Activated CD8-positive, alpha-beta memory T cell treated with anti-CD3 and anti-CD28 coated beads, Interleukin-2, amount 50 U/mL, for 4 hours (primary cell): Measurements from ENCODE around the gene COG5.

Experiments used
- DNase-seq: peaks from one replicate; pipeline ENCODE4 v3.0.0-alpha.2; 2020

The COG5 gene

DNA sequence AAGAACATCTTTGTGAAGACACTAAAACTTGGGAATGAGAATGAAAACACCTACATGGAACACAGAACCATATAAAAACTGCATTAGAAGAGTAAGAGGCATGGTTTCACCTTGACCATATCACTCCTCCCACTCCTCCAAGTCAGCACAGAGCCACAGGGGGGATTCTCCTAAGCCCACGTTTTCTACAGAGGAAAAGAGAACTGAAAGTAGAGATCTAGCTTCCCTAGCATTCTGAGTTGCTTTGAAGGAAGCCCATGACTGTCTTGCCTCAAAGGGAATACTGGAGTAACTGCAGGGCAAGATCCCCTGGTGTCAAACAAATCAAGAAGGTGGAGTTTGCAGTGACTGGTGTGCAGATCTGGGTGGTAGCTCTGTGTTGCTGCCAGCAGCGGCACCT is 351.0 kb downstream of the COG5 start:
- no peak for DNase-seq

DNA sequence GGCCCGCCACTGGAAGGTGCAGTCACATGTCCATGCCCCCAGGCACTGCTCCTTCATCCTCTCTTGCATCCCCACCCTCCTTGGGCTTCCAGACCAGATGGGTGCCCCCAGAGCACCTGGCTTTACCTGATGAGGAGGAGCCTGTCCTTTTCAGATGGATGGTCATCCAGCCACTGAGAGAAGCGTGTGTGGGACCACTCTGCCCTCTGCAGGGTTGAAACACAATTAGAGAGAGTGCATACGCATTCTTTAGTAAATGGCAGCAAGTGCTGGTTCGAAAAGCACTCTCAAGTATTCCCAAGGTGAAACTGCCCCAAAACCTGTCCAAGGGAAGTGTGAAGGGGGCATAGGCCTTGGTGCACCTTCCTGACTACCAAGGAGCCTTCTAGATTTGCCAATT is 353.3 kb downstream of the COG5 start:
- DNase-seq: no peak

DNA sequence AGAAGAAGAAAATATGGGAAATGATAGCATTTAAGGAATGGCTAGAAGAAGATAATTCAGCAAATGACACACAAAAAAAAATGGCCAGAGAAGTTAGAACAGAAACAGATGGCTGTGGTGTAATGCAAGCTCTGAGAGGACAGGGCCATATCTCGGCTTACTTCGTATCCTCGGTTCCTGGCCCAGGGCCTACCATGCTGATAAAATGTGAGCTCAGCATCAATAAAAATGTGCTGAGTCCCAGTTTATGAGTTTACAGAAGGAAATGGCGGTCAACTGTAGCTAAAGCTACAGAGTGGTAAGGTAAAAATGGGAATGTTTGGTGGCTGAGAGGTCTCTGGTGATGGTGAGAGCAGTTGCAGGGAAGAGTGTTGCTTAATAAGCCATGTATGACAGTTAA is 354.2 kb downstream of the COG5 start:
- DNase-seq: no peak

DNA sequence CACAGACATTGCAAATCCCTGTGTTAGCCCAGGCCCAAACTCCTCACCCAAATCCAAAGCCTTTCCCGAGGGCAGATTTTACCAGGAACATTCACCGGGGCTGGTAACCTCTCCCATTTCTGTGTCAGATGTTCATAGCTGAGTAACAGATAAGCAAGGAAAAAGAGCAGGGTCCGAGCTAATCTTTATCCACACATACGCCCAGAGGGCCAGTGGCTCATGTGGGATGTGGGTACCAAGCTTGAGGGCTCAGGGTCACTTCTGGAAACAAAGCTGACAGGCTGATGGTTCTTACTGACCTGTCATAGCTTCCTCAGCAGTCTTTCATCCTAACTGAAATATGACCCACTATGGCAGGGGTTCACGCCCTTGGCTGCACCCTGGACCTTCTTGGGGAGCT is 355.2 kb downstream of the COG5 start:
- DNase-seq: no peak

DNA sequence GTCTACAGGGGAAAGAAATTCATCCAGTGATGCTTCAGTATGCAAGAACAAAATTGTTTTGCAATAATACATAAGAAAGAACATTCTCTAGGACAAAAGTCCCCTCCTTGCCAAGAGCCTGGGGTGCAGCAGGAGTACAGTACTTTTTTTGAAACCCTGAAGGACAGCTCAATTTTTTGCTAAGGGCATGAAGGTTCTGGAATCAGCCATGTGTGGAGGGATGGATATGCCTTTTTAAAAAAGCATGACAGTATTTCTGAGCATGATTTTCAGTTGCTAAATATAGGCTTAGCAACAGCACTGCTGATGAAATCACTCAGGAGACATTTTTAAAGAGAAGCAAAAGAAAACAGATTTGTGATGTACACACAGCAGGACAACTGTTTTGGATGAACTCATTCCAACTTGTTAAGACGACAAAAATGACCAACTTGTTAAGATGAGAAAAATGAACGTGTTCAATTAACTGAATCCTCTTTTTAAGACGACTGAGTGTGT is 355.6 kb downstream of the COG5 start:
- DNase-seq: no peak

DNA sequence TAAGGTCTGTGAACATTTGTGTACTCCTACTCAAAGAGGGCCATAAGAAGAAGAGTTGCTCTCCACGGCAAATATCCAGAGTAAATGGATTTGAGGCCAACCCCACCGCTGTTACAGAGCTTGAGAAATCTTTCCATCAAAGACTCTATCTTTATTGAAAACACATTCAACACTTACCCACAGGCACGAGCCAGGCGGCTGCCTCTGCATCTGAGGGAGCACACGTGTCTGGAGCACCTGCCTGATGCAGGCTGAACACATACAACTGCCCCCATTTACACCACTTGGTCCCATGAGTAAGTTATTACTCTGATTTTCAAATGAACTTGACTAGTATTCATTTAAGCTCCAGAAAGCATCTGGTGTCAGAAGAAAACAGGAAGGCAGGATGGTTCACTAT is 356.3 kb downstream of the COG5 start:
- DNase-seq: no peak

DNA sequence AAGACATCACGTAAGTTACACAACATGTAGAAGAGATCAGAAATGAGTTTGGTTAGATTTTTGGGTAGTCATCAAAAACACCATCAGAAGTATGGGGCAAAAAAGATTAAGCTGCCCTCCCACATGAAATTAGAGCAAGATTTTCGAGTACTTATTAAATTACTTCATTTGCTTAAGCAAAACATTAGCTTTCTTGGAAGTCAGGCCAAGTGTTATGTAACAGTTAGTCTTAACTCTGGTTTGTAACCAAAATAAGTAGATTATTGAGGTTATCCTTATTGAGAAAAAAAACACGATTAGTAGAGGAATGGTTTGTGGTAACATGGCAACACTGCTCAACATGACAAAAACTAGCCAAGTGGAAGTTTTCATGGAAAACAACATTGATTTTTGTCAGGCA is 357.0 kb downstream of the COG5 start:
- DNase-seq: no peak

DNA sequence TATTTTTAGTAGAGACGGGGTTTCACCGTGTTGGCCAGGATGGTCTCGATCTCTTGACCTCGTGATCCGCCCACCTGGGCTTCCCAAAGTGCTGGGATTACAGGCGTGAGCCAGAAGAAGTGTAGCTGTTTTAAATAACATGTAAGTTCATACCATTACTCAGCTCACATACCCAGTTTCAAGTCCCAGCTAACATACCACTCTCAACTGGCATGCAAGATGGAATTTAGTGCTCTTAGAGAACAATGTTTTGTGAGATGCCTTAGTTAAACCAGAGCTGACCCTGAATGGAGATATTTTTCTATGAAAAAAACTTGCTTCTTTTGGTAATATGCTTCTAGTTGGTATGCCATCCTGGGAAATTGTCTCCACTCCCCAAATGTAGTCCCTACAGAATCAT is 357.6 kb downstream of the COG5 start:
- no peak for DNase-seq

DNA sequence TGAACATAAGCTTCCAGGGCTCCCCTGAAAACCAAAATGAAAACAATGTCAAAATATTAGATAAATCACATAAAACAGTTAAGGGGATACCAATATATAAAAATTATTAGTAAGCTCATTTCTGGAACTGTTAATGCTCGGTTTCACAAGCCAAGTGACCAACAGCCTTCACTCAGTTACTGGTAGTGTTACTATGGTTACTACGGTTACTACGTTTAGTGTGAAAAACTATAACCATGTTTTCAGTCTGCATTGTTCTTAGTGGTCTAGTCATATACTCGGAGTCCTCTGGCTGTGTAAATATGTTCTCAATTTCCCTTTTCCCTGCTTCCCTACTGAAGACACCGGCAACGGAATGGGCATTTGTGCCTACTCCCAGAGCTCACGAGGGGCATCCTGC is 360.1 kb downstream of the COG5 start:
- no peak for DNase-seq

DNA sequence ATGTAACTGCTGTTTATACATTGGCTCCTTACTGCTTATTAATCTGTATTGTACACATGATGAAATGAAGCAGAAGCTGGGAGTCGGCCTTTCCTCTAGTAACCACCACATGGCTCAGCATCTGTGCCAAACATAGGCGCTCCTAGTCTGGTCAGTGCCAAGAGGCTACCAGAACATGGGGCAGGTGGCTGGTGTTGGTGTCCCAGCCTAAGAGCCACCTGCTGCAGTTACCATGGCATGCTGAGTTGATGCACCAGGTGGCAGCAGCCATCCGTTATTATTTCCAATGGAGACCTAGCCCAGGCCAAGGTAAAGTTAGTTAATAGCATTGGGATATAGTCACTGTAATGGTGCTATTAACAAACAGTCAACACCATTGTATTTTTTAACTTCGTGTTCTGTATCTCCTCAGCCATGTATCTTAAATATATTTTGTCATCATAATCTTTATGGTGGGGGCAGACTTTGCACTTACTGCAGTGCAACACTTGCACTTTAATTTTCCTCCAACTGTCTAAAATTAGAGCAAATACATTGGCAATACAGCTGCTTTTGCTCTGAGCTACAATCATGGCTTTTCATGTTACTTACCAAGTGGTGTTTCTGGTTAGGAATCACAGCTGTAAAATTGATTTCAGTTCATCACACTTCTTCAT is 361.8 kb downstream of the COG5 start:
- no peak for DNase-seq

DNA sequence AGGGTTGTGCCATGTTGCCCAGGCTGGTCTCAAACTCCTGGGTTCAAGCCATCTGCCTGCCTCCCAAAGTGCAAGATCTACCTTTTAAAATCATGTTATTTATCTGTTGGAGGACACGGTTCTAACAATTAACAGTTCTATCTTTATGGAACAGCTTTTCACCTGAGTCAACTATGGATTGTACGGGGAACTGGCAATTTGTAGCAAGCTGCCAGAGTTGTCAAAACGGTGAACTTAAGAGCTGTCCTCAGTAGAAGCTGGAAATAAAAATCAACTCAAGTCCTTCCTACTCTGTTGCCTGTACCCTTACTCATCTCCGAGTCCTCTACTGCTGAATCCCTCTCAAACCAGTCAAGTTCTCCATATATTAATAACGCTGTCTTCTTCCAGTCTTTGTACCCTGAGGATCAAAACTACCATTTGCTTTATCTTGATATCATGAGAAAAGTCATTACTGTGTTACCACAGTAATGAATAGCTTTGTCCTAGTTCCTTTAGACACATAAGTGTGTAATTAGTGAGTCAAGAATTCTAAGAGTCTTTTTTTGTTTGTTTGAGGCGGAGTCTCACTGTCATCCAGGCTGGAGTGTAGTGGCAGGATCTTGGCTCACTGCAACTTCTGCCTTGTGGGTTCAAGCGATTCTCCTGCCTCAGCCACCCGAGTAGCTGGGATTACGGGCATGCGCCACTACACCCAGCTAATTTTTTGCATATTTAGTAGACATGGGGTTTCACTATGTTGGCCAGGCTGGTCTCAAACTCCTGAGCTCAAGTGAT is 366.7 kb downstream of the COG5 start:
- no peak for DNase-seq

DNA sequence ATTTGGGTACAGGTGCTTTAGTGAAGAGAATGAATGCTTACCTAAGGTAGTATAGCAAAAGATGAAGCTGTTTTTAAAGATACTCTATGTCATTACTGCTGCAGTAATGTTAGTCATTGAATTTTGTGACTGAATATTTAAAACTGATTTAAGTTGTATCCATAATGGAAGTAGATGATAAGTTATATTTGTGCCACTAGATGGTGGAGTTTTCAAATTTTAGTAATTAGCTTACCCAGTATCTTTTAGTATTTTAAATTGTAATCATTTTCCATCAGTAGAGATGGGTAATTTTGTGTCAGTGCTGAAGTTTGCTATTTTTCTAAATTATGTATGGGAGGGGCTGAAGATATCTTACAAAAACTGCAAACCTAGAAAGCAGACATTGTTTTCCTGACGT is 369.7 kb downstream of the COG5 start:
- DNase-seq: no peak

DNA sequence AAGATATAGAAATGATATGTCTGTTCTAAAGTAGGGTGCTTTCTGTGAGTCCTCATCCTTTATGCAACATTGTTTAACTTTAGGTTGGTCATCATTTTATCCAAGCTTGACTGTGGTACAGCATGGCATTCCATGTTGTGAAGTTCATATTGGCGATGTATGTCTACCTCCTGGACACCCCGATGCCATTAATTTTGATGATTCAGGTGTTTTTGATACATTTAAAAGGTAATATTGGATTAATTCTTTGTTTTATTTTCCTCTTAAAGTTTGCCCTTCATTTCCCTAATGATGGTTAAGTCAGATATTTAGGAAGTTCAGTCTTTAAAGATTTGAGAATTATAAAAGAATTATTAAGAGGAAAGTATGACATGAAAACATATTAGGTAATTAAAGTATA is 373.6 kb downstream of the COG5 start:
- no peak for DNase-seq

DNA sequence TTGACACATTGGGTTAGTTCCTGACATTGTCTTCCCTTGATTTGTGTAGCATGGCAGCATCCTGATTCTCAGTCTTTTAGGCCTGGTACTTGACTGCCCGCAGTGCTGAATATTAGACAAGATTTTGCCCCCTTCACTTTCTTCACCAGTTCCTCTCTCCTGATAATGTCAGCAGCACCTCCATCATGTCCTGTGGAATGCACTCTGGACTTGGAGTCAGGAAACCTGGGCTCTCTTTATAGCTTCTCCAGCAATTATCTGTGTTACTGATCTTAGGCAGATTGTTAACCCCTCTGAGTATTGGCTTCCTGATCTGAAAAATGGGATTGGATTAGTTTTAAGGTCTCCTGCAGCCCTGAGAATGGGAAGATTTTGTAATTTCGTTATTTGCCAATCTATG is 375.9 kb downstream of the COG5 start:
- no peak for DNase-seq

DNA sequence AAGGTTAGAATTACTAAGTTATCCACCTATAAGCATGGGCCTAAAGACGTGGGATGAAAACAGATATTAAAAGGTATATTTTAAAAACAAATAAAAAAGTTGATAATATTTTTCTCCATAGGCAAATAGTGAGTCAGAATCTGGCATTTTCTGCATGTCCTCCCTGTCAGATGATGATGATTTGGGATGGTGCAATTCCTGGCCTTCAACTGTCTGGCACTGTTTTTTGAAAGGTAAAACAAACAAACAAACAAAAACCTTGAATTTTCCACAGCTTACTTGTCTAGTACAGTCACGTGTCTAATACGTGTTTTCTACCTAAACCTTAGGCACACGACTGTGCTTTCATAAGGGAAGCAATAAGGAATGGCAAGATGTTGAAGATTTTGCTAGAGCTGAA is 377.5 kb downstream of the COG5 start:
- no peak for DNase-seq

DNA sequence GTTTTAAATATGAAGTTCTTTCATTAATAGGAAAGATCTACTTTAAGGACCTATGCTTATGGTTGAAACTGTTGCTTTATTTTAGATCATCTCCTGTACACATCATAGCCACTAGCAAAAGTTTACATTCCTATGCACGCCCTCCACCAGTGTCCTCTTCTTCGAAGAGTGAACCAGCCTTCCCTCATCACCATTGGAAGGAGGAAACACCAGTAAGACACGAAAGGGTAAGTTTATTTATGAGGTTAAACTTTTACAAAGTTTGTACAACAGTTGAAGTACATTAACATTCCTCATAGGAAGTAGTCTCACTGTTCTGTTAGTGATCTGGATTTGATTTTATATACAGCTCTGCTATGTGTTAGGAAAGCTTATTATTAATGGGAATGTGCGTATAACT is 378.0 kb downstream of the COG5 start:
- DNase-seq: no peak

DNA sequence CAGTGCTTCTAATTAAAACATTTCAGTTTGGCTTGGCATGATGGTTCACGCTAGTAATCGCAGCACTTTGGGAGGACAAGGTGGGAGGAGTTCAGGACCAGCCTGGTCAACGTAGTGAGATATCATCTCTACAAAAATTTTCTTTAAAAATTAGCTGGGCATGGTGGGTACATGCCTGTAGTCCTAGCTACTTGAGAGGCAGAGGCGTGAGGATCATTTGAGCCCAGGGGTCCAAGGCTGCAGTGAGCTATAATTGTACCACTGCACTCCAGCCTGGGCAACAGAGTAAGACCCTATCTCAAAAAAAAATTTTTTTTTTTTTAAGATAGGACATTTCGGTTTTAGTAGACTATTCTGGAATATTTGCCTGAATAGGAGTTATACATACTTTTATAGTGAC is 382.5 kb downstream of the COG5 start:
- DNase-seq: no peak

DNA sequence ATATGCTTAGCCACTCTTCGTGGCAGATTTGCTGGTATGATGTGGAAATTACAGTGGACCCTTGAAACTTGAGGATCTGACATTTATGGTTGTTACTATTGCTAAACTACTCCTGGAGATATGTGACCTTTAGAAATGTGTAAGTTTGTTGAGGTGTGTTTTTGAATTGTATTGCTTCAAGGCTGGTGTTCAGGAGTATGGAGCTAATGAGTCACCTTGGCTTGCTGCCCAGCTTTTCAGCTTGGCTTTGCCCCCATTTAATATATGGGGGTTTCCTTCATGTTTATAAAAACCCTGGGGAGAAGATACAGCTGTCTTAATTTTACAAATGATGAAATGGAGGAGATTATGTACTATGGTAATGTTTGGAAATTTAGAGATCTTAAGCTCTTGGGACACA is 383.3 kb downstream of the COG5 start:
- DNase-seq: peak; percentile 88

DNA sequence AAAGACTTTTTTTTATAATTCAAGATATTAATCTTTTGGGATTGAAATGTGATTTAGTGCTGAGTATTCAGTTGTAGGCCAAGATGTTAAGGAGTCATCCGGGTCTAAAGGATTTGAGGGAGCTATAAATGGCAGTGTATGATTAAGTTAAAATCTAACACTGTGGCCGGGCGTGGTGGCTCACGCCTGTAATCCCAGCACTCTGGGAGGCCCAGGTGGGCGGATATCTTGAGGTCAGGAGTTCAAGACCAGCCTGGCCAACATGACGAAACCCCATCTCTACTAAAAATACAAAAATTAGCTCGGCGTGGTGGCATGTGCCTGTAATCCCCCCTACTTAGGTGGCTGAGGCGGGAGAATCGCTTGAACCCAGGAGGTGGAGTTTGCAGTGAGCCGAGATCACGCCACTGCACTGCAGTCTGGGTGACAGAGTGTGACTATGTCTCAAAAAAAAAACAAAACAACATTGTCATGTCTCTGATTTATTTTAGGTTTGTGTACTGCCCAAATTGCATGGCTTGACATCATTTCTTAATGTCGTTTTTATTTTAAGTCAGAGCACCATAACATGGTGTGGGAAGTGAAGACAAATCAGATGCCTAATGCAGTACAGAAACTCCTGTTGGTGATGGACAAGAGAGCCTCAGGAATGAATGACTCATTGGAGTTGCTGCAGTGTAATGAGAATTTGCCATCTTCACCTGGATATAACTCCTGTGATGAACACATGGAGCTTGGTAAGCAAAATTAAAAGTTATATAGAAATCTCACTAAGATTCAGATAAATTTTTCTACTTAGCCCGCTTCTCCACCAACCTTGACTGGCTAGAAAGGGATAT is 384.2 kb downstream of the COG5 start:
- no peak for DNase-seq

DNA sequence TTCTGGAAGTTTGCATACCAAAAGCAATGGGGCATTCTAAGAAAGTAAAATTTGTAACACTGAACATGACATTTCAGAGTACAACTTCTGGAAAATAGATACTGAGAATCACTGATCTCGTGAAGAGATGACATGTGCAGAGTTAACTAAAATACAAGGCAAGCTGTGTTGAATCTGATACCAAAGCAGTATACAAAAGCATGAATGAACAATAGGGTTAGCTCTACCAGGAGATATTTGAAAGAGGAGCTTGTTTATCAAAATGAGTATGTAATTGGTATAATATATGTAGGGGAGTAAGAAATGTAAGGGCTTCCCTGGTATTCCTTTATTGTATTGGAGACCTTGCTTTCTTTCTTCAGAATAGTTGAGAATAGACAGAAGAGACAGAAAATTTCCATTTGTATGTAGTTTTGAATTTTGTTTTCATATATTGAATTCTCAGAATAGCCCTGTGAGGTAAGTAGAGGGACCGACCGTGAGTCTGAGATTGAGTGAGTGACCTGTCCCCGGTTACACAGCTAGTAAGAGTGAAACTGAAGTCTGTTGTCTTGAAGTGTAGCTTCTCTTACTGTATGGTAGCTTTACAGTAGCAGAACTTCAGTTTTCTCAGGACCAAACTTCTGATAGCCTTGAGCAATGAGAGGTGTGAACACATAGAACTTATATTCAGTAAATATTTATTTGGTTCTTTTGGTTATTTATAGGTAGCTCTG is 389.9 kb downstream of the COG5 start:
- no peak for DNase-seq

DNA sequence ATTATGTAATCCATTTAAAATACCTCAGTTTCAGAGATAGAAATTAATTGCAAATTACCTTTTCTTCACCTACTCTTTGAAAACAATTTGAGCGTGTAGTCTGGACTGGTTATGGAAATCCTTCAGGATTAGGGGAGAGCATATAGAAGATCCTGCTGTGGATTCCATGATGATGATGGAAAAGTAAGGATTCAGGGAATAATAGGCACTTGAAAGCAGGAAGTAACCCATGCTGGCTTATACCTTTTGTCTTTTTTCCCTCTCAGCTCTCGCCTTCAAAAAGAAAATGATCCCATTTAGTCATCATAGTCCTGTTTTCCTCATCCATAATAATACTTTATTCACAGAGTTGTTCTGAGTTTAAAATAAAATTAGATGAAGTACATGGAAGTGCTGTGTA is 390.5 kb downstream of the COG5 start:
- no peak for DNase-seq

DNA sequence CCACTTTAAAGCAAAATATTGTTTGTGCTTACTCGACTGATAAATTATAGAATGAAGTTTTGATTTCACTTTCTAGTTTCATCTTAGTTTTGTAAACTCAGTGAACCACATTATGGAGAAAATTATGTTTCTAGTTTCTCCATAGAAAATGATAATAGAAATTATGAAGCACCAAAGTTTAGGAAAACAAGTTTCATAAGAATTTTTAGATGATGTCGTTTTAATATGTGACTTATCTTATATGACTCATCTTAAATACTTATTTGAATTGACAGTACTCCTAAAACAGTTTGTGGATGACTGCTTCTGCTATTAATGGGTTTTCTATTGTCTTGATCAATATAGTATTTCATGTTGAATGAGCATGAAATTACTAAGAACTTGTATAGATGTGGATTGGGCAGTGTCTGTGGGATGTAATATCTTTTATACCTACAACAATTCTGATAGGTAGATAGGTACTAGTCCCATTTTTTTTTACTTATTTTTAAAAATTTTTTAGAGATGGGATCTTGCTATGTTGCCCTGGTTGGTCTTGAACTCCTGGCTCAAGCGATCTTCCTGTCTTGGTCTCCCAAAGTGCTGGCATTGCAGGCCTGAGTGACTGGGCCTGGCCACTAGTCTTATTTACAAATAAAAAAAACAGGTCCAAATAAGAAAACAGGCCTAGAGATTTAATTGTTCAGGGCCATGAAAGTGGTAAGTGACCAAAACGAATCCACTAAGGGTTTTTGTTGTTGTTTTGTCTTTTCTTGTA is 391.3 kb downstream of the COG5 start:
- no peak for DNase-seq
